GM19238 (cell line): ENCODE measurements around the gene APBB2.
"Not testable (repeated sequence)": the region's sequence is repeated elsewhere in the genome, so short reads cannot be mapped to it uniquely, and the experiment has no call there.

Source experiments
- DNase-seq: peaks from one replicate; pipeline ENCODE4 v3.0.0; 2011; ENCODE audit warnings: low spot score; ENCODE audit not compliant: insufficient read length

APBB2 gene

DNA sequence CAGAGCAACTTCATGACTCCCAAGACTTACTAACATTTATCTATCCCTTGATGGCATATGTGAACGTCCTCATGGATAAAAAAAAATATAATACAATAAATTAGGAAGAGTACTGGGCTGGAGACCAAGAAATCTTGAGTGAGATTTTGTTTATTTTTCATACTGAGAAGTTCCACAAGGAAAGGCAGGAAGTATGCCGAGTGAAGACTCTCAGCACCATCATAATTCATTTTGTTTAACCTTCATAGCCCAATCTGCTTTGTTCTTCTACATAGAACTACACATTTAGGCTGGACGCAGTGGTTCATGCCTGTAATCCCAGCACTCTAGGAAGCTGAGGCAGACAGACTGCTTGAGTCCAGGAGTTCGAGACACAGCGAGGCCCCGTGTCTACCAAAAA, 266.3 kb downstream of the APBB2 start:
- no peak for DNase-seq

DNA sequence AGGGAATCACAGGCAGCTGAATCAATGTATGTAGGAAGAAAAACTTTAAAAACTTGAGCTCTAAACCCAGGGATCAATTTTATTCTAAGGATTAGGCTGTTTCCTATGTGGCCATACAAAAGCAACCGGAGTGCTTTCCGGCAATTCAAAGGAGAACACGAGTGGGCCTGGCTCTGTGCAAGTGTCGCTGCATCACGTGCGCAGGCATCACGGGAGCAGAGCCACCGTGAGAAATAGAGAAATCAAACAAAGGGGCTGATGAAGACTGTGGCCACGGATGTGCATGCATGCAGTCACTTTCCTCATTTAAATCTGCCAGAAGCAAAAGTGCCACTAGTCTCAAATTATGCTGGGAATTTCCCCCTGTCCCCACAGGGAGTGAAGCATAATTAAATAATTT, 267.7 kb downstream of the APBB2 start:
- no peak for DNase-seq

DNA sequence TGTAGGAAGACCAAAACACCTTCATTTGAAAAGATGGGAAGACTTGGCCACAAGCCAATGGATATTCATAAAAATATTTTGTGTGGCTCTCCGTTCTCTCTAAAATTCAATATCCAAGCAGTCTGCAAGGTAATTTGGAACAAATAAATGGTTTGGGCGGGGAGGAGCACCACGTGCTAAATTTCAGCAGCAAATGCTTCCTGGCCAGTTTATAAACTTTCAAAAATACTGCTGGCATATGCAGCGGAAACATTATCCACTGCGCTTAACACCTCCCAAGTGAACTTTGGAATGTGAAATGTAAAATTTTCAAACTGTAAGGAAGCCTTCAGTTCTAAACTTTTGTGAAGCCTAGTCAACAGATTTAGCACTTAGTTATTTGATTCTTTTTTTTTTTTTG, 273.6 kb downstream of the APBB2 start:
- no peak for DNase-seq

DNA sequence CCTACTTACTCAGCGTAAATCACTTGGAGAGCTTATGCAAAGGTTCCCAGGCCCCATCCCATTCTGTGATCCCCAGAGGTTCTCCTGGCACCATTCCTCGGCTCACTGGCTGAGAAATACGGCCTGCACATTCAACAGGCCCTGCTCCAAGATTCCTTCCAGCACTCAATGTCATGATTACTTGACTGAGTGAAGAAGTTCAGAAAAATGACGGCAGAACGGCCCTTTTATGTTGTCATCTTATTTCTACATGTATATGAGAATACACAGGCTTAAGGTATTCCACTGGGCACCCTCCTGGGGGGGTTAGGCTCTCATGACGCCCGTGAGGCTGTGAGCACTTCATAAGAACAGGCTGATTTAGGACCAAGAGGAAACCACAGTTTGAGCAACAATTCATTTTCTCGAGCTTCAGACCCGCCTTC, 274.0 kb downstream of the APBB2 start:
- DNase-seq, result no peak

DNA sequence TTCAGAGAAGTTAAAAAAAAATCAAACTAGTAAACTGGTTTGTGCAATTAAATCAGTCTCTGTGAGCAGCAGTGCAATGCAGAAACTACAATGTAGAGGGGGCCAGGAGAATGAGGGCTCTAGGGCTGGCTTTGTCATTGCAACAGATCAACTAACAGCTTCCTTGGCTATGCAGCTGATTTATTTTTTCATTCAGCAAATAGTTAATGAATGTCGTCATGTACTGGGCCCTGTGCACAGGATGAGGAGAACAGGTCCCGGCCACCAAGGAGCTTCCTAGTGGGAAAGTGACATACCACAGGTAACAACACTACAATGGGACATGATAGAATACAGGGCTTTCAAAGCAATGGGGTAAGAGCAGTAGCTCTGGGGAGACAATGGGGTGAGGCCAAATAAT, 274.5 kb downstream of the APBB2 start:
- no peak for DNase-seq

DNA sequence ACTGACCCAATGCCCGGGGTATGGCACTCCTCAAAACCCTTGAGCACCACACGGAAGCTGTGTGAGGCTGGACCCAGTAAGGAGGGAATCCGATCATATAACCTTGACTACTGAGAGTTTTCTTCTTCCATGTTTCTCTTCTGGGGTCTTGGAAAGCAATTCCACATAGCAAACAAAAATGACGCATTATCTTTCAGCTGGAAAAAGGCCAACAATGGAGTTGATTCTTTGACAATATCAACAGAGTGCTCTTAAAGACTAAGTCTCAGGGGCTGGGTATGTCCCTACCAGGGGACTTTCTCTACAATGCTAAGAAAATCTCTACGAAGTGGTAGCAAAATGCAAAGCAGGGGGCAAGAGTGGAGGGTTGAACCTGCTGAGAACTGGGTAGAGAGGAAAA, 276.0 kb downstream of the APBB2 start:
- DNase-seq, result no peak

DNA sequence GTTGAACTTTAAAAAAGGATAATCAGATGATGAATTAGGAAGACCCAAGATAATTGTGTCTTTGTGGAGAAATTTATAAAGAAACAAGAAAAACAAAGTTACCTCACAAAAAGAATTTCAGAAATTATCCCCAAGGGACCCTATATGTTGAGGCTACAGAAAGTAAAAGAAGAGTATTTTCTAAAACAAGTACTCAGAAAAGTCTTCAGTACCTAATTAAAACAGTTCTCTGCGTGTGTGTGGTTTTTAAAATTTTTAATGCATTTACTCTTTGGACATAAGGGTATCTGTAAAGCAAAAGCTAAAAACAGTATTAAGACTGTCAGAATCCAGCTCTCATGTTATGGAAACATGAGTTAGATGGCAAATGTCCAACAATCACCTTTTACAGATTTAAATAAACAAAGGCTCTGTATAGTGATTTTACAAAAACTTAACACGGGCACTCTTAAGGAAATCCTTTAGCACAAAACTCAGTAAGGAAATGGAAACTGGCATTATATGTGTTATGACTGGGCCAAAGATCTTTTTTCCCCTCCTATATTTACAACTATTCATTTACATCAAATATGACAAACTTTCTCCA, 277.1 kb downstream of the APBB2 start:
- DNase-seq, result no peak

DNA sequence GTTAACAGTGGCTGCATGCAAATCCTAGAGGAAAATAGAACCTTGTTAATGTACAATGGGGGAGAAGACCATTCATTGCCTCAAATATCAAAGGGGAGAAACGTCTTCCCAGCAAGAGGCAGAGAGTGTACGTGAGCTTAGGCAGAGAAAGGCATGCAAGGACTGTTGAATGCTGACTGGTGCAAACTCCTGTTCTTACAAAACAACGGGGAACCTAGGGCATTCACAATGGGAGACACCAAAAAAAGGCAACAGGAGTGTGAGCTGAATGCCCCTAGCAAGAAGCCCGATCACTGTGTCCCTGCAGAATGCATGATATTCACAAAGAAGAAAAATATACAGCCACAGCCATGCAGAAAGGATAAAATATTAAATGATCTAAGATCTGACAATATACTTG, 279.7 kb downstream of the APBB2 start:
- no peak for DNase-seq

DNA sequence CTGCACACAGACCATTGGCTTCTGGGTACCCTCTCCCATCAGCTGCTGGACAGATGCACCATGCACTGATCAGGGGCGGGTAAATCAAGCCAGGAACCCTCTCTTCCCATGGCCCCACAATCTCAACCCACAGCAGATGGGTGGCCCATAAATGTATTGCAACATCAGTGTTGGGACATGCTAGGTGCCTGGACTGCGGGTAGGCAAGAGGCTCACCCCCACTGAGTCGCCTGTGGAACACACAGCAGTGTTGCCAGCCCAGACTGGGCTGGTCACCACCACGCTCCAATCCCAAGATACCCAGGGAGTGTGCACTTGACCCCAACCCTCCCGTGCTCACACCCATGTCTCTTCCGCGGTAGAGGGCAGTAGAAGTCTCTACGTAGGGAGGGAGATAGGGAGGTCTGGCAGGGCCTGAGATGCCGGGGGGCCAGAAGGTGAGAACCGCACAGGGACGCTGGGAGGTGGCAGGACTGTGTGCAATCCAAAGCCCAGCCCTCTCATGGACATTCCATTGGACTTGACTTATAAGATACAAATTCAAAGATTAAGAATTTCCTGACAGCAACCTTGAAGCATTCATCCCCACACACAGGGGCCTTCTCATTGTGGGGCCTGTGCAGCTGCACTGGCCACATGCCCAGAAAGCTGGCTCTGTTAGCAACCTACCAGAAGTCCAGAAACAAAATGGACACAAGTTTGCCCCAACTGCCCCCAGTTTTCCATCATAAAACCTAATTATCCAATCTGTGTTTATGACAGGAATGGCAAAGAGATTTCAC, 280.9 kb downstream of the APBB2 start:
- no peak for DNase-seq

DNA sequence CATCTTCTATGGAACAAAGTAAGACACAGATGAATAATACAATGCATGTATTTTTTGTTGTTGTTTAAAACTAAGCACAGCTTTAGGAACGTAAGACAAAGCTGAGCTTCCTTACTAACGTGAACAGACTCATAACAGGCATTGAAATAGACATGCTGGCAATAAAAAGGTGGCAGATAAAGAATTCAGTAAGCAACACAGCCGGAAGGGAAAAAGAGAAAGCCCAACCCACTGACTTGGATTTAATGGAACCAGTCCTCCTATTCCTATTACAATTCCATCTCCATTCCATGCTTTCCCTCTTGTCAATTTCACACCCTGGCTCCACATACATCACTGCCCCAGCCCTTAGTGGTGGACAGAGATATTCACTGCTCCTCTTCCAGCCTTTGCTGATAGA, 282.5 kb downstream of the APBB2 start:
- no peak for DNase-seq

DNA sequence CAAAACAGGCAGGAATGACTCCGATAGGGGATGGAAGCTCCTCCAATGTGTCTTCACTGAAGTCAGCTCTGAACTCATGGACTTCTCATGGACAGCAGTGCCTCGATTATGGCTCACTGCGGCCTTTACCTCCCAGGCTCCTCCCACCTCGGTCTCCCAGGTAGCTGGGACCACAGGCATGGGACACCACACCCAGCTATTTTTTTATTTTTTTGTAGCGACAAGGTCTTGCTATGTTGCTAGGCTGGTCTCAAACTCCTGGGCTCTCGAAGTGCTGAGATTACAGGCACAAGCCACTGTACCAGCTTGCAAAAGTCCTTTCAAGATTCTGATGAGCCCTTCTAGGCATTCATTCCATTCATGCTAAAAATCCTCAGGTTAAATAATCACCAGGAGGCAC, 283.1 kb downstream of the APBB2 start:
- no peak for DNase-seq

DNA sequence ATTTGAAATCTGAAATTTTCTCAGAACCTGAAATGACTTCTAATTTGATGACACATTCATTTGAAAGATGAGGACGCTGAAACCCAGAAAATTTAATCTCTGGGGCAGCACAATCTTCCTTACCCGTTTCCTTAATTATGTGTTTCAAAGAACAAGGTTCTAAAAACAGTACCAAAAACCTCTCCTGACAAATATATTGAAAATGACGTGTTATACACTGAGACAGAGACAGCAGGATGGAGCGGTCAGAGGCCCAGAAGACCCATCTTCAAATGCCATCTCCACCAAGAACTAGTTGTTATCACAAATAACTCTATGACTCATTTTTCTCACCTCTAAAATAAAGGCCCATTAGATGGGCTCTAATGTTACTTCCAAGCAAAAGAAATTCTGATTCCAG, 287.3 kb downstream of the APBB2 start:
- no peak for DNase-seq

DNA sequence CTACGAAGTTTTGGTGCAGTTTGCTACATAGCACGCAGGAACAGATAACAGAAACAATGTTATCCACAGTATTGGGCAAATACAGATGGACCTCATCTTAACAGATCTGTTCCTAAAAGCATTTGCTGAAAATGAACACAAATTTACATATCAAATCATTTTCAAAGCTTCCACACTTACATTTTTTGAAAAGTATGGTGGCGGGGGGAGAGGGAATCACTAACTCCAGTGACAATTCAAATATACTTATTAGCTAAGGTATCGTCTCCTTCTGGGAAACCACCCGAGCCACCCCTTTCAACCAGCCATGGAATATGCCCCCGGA, 289.6 kb downstream of the APBB2 start:
- DNase-seq, result no peak

DNA sequence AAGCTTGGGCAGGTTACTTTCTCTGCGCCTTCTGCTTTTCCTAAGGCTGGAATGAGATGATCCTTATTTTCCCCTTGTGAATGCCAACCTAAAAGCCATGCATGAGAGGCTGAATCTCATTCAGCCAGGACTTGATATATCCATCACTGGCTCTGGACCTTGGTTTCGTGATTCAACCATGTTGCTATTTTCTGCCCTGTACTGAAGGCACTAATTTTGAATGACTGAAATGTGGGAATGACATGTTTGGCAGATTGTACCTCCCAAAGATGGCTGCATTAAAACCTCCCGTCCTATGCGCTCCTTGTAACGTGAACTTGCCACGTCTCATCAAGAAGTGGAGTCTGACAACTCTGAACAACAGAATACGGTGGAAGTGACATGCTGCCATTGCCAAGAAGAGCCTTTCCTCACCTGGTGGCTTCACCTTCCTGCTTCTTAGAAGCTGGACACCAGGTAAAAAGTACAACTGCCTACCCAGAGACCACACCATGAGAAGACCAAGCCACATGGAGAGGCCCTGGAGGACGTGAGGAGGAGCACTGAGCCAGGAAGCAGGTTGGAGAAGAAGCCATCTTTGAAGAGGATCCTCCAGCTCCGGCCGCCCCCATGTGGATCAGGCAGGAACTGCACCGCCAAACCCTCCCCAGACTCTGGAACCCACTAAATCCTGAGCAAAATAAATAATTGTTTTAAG, 290.1 kb downstream of the APBB2 start:
- peak; percentile 60 for DNase-seq

DNA sequence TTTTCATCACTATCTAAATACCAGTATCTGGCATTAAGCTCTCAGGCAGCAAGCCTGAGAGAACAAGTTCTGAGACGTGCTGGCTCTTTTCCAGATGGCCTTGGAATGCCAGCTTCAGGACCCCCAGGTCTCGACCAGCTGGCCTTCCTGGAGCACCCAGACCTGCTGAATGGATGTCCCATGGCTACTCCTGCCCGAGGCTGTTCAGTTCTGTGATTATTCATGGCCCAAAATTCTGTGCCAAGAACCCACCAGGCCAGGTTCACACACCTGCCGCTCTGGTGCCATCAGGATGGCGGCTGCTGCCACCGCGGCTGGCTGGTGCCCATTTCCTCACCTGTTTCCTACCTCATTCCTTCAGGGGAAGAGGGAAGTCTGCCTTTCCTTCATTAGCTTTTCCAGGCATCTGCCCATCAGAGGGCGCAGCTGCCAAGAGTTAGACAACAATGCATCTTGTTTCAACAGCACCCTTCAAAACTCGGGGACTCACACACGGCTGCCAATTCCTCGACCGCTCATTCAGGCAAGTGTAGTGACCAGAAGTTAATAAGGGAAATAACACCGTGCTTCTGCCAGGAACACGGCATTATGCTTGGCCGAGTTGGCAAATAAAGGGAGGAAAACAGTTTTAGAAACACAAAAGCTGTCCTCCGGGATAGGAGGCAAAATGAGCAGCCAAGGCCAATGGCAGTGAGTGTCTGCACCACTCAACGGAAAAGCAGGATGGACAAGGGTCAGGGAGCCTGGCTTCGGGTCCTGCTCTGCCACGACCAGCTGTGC, 290.8 kb downstream of the APBB2 start:
- no peak for DNase-seq

DNA sequence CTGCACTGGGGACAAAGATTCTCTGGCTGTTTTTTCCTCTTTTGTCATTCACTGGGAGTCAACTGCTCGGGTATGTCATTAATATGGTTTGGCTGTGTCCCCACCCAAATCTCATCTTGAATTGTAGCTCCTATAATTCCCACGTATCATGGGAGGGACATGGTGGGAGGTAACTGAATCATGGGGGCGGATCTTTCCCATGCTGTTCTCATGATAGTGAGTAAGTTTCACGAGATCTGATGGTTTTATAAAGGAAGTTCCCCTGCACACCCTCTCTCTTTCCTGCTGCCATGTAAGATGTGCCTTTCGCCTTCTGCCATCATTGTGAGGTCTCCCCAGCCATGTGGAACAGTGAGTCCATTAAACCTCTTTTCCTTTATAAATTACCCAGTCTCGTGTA, 294.4 kb downstream of the APBB2 start:
- DNase-seq, result not testable (repeated sequence)

DNA sequence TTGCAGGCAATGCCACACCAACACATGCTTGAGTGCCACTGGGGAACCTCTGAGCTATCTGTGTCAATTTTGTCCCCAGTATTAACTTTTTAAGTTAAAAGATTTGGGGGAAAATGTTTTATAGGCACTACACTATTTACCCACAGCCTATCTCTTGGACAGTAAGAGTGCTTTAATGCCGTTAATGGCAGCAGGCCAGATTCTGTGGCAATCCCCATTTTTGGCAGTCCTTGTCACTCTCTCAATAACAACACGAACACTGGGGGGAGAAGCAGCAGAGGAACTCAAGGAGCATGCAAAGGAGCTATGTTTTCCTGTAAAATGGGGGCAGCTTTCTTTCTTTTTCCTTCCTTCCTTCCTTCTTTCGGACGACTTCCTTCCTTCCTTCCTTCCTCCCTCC, 296.0 kb downstream of the APBB2 start:
- no peak for DNase-seq

DNA sequence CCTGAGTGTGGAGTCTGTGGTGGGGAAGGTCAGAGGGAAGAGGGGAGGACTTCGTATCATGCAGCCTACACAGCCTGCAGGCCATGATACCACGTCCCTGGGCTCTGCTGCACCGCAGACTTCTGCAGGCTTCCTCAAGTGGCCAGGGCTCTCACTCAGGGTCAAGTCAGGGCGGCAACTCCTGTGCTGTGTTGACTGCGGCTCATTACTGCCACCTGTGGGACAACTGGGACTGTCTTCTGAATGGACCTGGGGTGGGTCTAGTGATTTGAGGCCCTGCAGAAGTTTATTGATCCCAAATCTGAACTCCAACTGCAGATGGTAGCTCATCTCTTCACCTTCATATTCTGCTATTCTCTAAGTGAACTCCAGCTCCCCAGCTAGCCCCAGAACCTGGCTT, 297.5 kb downstream of the APBB2 start:
- peak; percentile 45 for DNase-seq

DNA sequence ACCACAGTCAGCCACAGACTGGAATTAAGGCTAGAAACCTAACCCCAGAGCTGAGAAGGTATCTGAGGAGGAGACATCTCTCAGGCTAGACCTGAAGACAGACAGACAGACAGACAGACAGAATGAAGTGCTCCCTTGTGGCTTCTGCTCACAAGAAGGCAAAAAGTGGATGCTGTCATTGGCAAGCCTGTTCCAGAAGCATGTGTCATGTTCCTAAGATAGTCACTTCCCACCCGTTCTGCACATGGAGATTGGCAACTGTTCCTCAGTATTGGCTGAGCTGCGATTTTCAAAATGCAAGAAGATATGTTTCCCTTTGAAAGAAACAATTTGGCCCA, 298.2 kb downstream of the APBB2 start:
- no peak for DNase-seq

DNA sequence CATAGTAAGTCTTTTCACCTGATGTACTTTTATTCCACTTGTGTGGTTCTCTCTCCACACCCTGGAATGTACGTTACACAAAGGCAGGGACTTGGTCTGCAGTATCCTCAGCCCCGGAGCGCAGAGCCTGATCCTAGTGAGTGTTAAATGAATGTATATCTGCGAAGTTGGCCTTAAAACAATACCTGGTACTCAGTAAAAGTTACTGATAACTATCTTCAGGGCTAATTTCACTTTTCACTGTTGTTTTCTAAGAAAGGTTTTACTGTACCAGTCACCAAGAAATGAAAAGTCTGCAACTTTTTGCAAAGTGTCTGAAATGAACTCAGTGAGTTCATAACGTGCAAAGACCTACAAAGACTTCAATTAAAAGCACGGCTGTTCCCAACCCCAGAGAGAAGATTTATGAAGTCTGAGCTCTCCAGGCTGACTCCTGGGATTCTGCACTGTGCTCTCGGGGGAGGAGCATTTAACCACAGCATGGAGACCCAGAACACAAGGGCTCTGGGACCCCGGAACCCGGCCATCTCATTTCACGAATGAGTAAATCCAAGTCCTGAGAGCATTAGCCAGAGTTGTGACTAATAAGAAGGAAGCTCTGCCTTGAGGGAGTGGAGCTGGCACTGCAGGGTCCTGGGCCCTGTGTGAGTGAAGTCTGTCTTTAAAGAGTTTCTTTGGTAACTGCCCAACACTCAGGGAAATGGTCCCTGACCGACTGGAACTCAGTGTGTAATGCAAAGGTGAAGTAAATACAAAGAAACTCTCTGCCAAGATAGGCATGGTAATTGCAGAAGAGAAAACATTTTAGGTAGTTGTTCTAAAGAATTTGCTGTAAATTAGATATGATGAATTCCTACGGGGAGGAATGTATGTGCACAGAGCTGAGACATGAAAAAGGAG, 298.8 kb downstream of the APBB2 start:
- DNase-seq, result no peak

DNA sequence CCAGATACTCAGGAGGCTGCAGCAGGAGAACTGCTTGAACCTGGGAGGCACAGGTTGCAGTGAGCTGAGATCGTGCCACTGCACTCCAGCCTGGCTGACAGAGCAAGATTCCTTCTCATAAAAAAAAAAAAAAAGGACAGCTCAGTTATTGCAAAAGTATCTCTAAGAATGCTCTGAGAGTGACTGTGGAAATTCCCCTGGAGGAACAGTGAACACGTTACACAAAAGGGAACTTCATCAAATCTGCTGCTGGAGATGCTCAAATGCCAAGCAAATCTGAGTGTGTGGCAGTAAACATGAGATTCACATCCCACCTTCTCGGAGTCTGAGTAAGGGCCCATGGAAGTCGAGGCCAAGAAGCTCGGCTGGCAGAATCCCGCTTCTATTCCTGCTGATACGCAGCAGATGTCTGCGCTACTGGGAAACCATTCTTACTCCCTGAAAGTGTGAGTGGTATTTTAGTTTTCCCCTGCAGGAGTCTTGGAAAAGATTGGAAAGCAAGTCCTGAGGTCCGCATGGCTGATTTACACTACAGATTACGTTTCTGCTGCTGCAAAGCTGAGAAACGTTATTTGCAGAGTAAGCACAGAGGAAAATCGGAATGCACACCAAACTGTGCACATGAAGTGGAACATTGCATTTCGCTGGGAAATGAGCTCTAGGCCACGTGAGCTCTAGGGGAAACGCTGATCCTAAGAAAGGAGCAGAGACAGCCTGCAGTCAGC, 301.7 kb downstream of the APBB2 start:
- no peak for DNase-seq
